ENCODE results near the gene SARDH.

SARDH gene

GRCh38 chr9:133730994-133731715 is 7.0 kb downstream of the SARDH start:
- Histone ChIP-seq H3K36me3 (ENCODE audit: control insufficient read depth, insufficient read depth, low read length) (no peaks in the 10 kb centered on the region), H3K9ac (ENCODE audit: low read length) (no peak overlapping the region), H3K79me1 (ENCODE audit: low read length) (no peaks in the 10 kb centered on the region), H2BK120ac (ENCODE audit: low read depth, low read length) (no peak overlapping the region), H4K5ac (ENCODE audit: low read length) (no peak overlapping the region), H2BK15ac (replicated peaks; ENCODE audit: low read depth) (no peak overlapping the region), H4K8ac (ENCODE audit: low read depth, low read length) (no peak overlapping the region), H3K4me1 (ENCODE audit: control insufficient read depth, low read depth, low read length) (peaks cover 3% of the 10 kb centered on the region), H3K4me3 (ENCODE audit: low read length) (no peak overlapping the region), H2AK5ac (ENCODE audit: low read length) (no peak overlapping the region), H3K4ac (ENCODE audit: low read depth, low read length) (no peak overlapping the region), H3K23ac (ENCODE audit: low read length) (no peak overlapping the region), H3K18ac (ENCODE audit: low read length) (no peak overlapping the region), H3K27ac (ENCODE audit: low read depth, low read length) (no peak overlapping the region), H3K79me2 (ENCODE audit: control insufficient read depth, insufficient read depth, low read length) (no peaks in the 10 kb centered on the region), H3K4me2 (ENCODE audit: low read length) (no peak overlapping the region), H3K27me3 (ENCODE audit: insufficient read depth, low read length, poor library complexity) (no peaks in the 10 kb centered on the region), H2BK5ac (ENCODE audit: low read length) (no peak overlapping the region), H3K56ac (ENCODE audit: low read length) (no peak overlapping the region)
- whole genome bisulfite sequencing (ENCODE audit: extremely low coverage, insufficient coverage, low lambda C conversion rate) = no CpG with 5 or more reads among the region's 27 CpGs
- DNase-seq = no peak

GRCh38 chr9:133729617-133730281 is 8.4 kb downstream of the SARDH start:
- no peaks in the 10 kb centered on the region for H3K36me3 ChIP-seq (ENCODE audit: control insufficient read depth, insufficient read depth, low read length)
- DNase-seq = no peak

GRCh38 chr9:133728856-133729616 is 9.1 kb downstream of the SARDH start:
- H2BK15ac ChIP-seq (replicated peaks; ENCODE audit: low read depth) = no peak overlapping the region
- H3K56ac ChIP-seq (ENCODE audit: low read length) = no peak overlapping the region
- no peaks in the 10 kb centered on the region for H3K79me2 ChIP-seq (ENCODE audit: control insufficient read depth, insufficient read depth, low read length)
- no peak overlapping the region for H3K4me3 ChIP-seq (ENCODE audit: low read length)
- H3K18ac ChIP-seq (ENCODE audit: low read length) = no peak overlapping the region
- H2AK5ac ChIP-seq (ENCODE audit: low read length) = no peak overlapping the region
- H4K8ac ChIP-seq (ENCODE audit: low read depth, low read length) = no peak overlapping the region
- no peak overlapping the region for H2BK120ac ChIP-seq (ENCODE audit: low read depth, low read length)
- 100% methylated on average over 4 of the region's 10 CpGs for WGBS (ENCODE audit: extremely low coverage, insufficient coverage, low lambda C conversion rate)
- H4K5ac ChIP-seq (ENCODE audit: low read length) = no peak overlapping the region
- no peaks in the 10 kb centered on the region for H3K79me1 ChIP-seq (ENCODE audit: low read length)
- H3K4me1 ChIP-seq (ENCODE audit: control insufficient read depth, low read depth, low read length) = no peaks in the 10 kb centered on the region
- no peak for DNase-seq
- H3K4ac ChIP-seq (ENCODE audit: low read depth, low read length) = no peak overlapping the region
- no peak overlapping the region for H2BK5ac ChIP-seq (ENCODE audit: low read length)
- H3K27ac ChIP-seq (ENCODE audit: low read depth, low read length) = no peak overlapping the region
- no peak overlapping the region for H3K23ac ChIP-seq (ENCODE audit: low read length)
- no peaks in the 10 kb centered on the region for H3K27me3 ChIP-seq (ENCODE audit: insufficient read depth, low read length, poor library complexity)
- no peaks in the 10 kb centered on the region for H3K36me3 ChIP-seq (ENCODE audit: control insufficient read depth, insufficient read depth, low read length)
- no peak overlapping the region for H3K4me2 ChIP-seq (ENCODE audit: low read length)
- H3K9ac ChIP-seq (ENCODE audit: low read length) = no peak overlapping the region

More at GRCh38 chr9:133729617-133730281, 8.4 kb downstream of the SARDH start:
- Histone ChIP-seq H4K5ac (ENCODE audit: low read length) (no peak overlapping the region), H3K4ac (ENCODE audit: low read depth, low read length) (no peak overlapping the region), H3K23ac (ENCODE audit: low read length) (no peak overlapping the region), H3K79me2 (ENCODE audit: control insufficient read depth, insufficient read depth, low read length) (no peaks in the 10 kb centered on the region), H3K4me3 (ENCODE audit: low read length) (no peak overlapping the region), H3K79me1 (ENCODE audit: low read length) (no peaks in the 10 kb centered on the region), H2BK120ac (ENCODE audit: low read depth, low read length) (no peak overlapping the region), H3K4me1 (ENCODE audit: control insufficient read depth, low read depth, low read length) (no peaks in the 10 kb centered on the region), H3K9ac (ENCODE audit: low read length) (no peak overlapping the region), H3K4me2 (ENCODE audit: low read length) (no peak overlapping the region), H3K18ac (ENCODE audit: low read length) (no peak overlapping the region), H2BK5ac (ENCODE audit: low read length) (no peak overlapping the region), H3K27me3 (ENCODE audit: insufficient read depth, low read length, poor library complexity) (no peaks in the 10 kb centered on the region), H3K56ac (ENCODE audit: low read length) (no peak overlapping the region), H2BK15ac (replicated peaks; ENCODE audit: low read depth) (no peak overlapping the region), H3K27ac (ENCODE audit: low read depth, low read length) (no peak overlapping the region), H2AK5ac (ENCODE audit: low read length) (no peak overlapping the region), H4K8ac (ENCODE audit: low read depth, low read length) (no peak overlapping the region)
- no CpG with 5 or more reads among the region's 19 CpGs for WGBS (ENCODE audit: extremely low coverage, insufficient coverage, low lambda C conversion rate)

- no peaks in the 10 kb centered on the region for H3K4me1 ChIP-seq (ENCODE audit: control insufficient read depth, low read depth, low read length)
- H2AK5ac ChIP-seq (ENCODE audit: low read length) = no peak overlapping the region
- H3K18ac ChIP-seq (ENCODE audit: low read length) = no peak overlapping the region
- no peak overlapping the region for H3K56ac ChIP-seq (ENCODE audit: low read length)
- no peak overlapping the region for H2BK15ac ChIP-seq (replicated peaks; ENCODE audit: low read depth)
- no peak overlapping the region for H4K8ac ChIP-seq (ENCODE audit: low read depth, low read length)
- H3K27me3 ChIP-seq (ENCODE audit: insufficient read depth, low read length, poor library complexity) = no peaks in the 10 kb centered on the region
- no peak overlapping the region for H3K4me2 ChIP-seq (ENCODE audit: low read length)
- H3K9ac ChIP-seq (ENCODE audit: low read length) = no peak overlapping the region
- no peak overlapping the region for H3K4ac ChIP-seq (ENCODE audit: low read depth, low read length)
- no CpG with 5 or more reads among the region's 18 CpGs for WGBS (ENCODE audit: extremely low coverage, insufficient coverage, low lambda C conversion rate)
- no peak overlapping the region for H4K5ac ChIP-seq (ENCODE audit: low read length)
- no peaks in the 10 kb centered on the region for H3K79me1 ChIP-seq (ENCODE audit: low read length)
- H2BK5ac ChIP-seq (ENCODE audit: low read length) = no peak overlapping the region
- H3K79me2 ChIP-seq (ENCODE audit: control insufficient read depth, insufficient read depth, low read length) = no peaks in the 10 kb centered on the region
- no peak overlapping the region for H3K23ac ChIP-seq (ENCODE audit: low read length)
- H3K36me3 ChIP-seq (ENCODE audit: control insufficient read depth, insufficient read depth, low read length) = no peaks in the 10 kb centered on the region
- no peak overlapping the region for H3K27ac ChIP-seq (ENCODE audit: low read depth, low read length)
- DNase-seq = no peak
- no peak overlapping the region for H2BK120ac ChIP-seq (ENCODE audit: low read depth, low read length)
- H3K4me3 ChIP-seq (ENCODE audit: low read length) = no peak overlapping the region
Measured at GRCh38 chr9:133727876-133728441, 10.2 kb downstream of the SARDH start.

GRCh38 chr9:133727277-133727875 is 10.8 kb downstream of the SARDH start:
- no peak overlapping the region for H3K27ac ChIP-seq (ENCODE audit: low read depth, low read length)
- no peak overlapping the region for H3K4me2 ChIP-seq (ENCODE audit: low read length)
- H3K79me1 ChIP-seq (ENCODE audit: low read length) = no peaks in the 10 kb centered on the region
- H3K4me1 ChIP-seq (ENCODE audit: control insufficient read depth, low read depth, low read length) = no peaks in the 10 kb centered on the region
- H3K9ac ChIP-seq (ENCODE audit: low read length) = no peak overlapping the region
- H2BK120ac ChIP-seq (ENCODE audit: low read depth, low read length) = no peak overlapping the region
- no peaks in the 10 kb centered on the region for H3K36me3 ChIP-seq (ENCODE audit: control insufficient read depth, insufficient read depth, low read length)
- no peak overlapping the region for H4K8ac ChIP-seq (ENCODE audit: low read depth, low read length)
- no peak overlapping the region for H3K23ac ChIP-seq (ENCODE audit: low read length)
- H3K18ac ChIP-seq (ENCODE audit: low read length) = no peak overlapping the region
- no peaks in the 10 kb centered on the region for H3K27me3 ChIP-seq (ENCODE audit: insufficient read depth, low read length, poor library complexity)
- no peak overlapping the region for H3K56ac ChIP-seq (ENCODE audit: low read length)
- H3K4ac ChIP-seq (ENCODE audit: low read depth, low read length) = no peak overlapping the region
- no peak overlapping the region for H2BK5ac ChIP-seq (ENCODE audit: low read length)
- no peak overlapping the region for H2AK5ac ChIP-seq (ENCODE audit: low read length)
- no peak overlapping the region for H3K4me3 ChIP-seq (ENCODE audit: low read length)
- DNase-seq = no peak
- no CpG with 5 or more reads among the region's 10 CpGs for WGBS (ENCODE audit: extremely low coverage, insufficient coverage, low lambda C conversion rate)
- H4K5ac ChIP-seq (ENCODE audit: low read length) = no peak overlapping the region
- no peaks in the 10 kb centered on the region for H3K79me2 ChIP-seq (ENCODE audit: control insufficient read depth, insufficient read depth, low read length)
- H2BK15ac ChIP-seq (replicated peaks; ENCODE audit: low read depth) = no peak overlapping the region

All from mesendoderm (in vitro differentiated cells).